WI38 (cell line): ENCODE data around the gene USP40.

Experiments
- H3K4me3 ChIP-seq: 2 replicates; pipeline ENCODE4 v1.5.1; 2011; ENCODE audit warnings: low read depth, mild to moderate bottlenecking, control low read depth, low read length
- CTCF ChIP-seq: IDR thresholded peaks from 2 replicates; pipeline ENCODE4 v1.5.1; 2012; ENCODE audit warnings: low read depth, mild to moderate bottlenecking, control low read depth, low read length

Gene USP40

GRCh38 chr2:233451950-233452349 lies 114.6 kb downstream of the USP40 start:
- H3K4me3 ChIP-seq: no peak overlapping the region
- no peak for TF ChIP-seq CTCF

- TF ChIP-seq CTCF: no peak
- no peak overlapping the region for H3K4me3 ChIP-seq
Measured at GRCh38 chr2:233450864-233451575, 115.6 kb downstream of the USP40 start.

- TF ChIP-seq CTCF: no peak
Measured at GRCh38 chr2:233449921-233450863, 116.4 kb downstream of the USP40 start.

GRCh38 chr2:233449081-233449901 lies 117.3 kb downstream of the USP40 start:
- TF ChIP-seq CTCF: peak; percentile 96
- no peak overlapping the region for H3K4me3 ChIP-seq

More at GRCh38 chr2:233449921-233450863, 116.4 kb downstream of the USP40 start:
- no peak overlapping the region for H3K4me3 ChIP-seq

- no peak for TF ChIP-seq CTCF
- H3K4me3 ChIP-seq: no peak overlapping the region
Measured at GRCh38 chr2:233448575-233448974, 118.0 kb downstream of the USP40 start.

- TF ChIP-seq CTCF: no peak
- no peak overlapping the region for H3K4me3 ChIP-seq
Measured at GRCh38 chr2:233448220-233448559, 118.4 kb downstream of the USP40 start.
